HG03378 (cell line): ENCODE results near the gene GPI.
A peak's percentile ranks its signal among the peaks of the same experiment; 100 is the strongest.
"Not testable (repeated sequence)": the region's sequence is repeated elsewhere in the genome, so short reads cannot be mapped to it uniquely, and the experiment has no call there.

ENCODE experiments used
- ATAC-seq: cut with Tn5 transposase; IDR thresholded peaks from one replicate; pipeline ENCODE4 v1.9.1; 2021; ENCODE audit warnings: mild to moderate bottlenecking, moderate library complexity; ENCODE audit not compliant: unreplicated experiment

Gene GPI

GRCh38 chr19:34364830-34365462, at the start of gene GPI:
Gene GPI (plus strand): TSS chr19:34365196. CDS start chr19:34365267, 71 bp downstream.
- peak; percentile 53 for ATAC-seq

- no peak for ATAC-seq
These were observed 48.7 kb upstream of the GPI start for GRCh38 chr19:34316247-34316646.

- ATAC-seq = no peak
These were observed 48.2 kb upstream of the GPI start for GRCh38 chr19:34316741-34317301.

- no peak for ATAC-seq
These were observed 47.6 kb upstream of the GPI start for GRCh38 chr19:34317311-34317927.

- no peak for ATAC-seq
These were observed 45.8 kb upstream of the GPI start for GRCh38 chr19:34319230-34319585.

- ATAC-seq = no peak
These were observed 45.2 kb upstream of the GPI start for GRCh38 chr19:34319785-34320184.

GRCh38 chr19:34320277-34320676, 44.7 kb upstream of the GPI start:
- no peak for ATAC-seq

GRCh38 chr19:34321735-34322134, 43.3 kb upstream of the GPI start:
- ATAC-seq = no peak

GRCh38 chr19:34323433-34324204, 41.4 kb upstream of the GPI start:
- ATAC-seq = no peak

- no peak for ATAC-seq
These were observed 40.7 kb upstream of the GPI start for GRCh38 chr19:34324320-34324719.

GRCh38 chr19:34325181-34325580, 39.8 kb upstream of the GPI start:
- ATAC-seq = no peak

GRCh38 chr19:34325981-34326787, 38.8 kb upstream of the GPI start:
- ATAC-seq = no peak

GRCh38 chr19:34327851-34328250, 37.1 kb upstream of the GPI start:
- ATAC-seq = no peak

- no peak for ATAC-seq
These were observed 36.0 kb upstream of the GPI start for GRCh38 chr19:34328982-34329381.

GRCh38 chr19:34330116-34330515, 34.9 kb upstream of the GPI start:
- ATAC-seq = no peak

GRCh38 chr19:34330596-34330995, 34.4 kb upstream of the GPI start:
- ATAC-seq = not testable (repeated sequence)

GRCh38 chr19:34331596-34331995, 33.4 kb upstream of the GPI start:
- not testable (repeated sequence) for ATAC-seq

GRCh38 chr19:34332027-34332760, 32.8 kb upstream of the GPI start:
- ATAC-seq = no peak

GRCh38 chr19:34335914-34336313, 29.1 kb upstream of the GPI start:
- no peak for ATAC-seq

- no peak for ATAC-seq
These were observed 28.2 kb upstream of the GPI start for GRCh38 chr19:34336781-34337271.
